SK-N-SH (cell line): Measurements from ENCODE around the gene POLR3C. TPM values are rescaled to one million over a fixed set of nuclear protein-coding genes. Genes with fewer than 3 reads are reported as not detected.

ENCODE experiments used
- CTCF ChIA-PET: fragments of 300-600, 350-600 bp; formaldehyde crosslinking; extraction: SDS; loops from one replicate; lab custom pipeline; 2021; lab: Yijun Ruan, JAX
- POLR2A ChIA-PET: fragments of 350-600 bp; sonication (Branson Sonifier 250); formaldehyde crosslinking; extraction: SDS; loops from one replicate; lab custom pipeline; 2020; ENCODE audit warnings: antibody characterized with exemption, inconsistent platforms; lab: Yijun Ruan, JAX
- DNase-seq: peaks from one replicate; pipeline ENCODE4 v3.0.0; 2012
- H2AFZ ChIP-seq: fragments of 200-600 bp; sonication (generic); 2 replicates; pipeline ENCODE4 v1.8.1; 2016; ENCODE audit warnings: antibody characterized with exemption, mild to moderate bottlenecking, low read depth
- H3F3A ChIP-seq: fragments of 200-600 bp; sonication (generic); replicated peaks from 2 replicates; pipeline ENCODE3; 2016; ENCODE audit warnings: antibody characterized with exemption, mild to moderate bottlenecking; ENCODE audit not compliant: insufficient read depth
- H3K27ac ChIP-seq, 2 experiments: fragments of 200-500 bp in 1 of 2; fragments of 200-600 bp in 1 of 2; sonication (Bioruptor generic) in 1 of 2; sonication (generic), shearing (Covaris generic) in 1 of 2; 2 replicates each; pipeline versions ENCODE4 v1.5.1 to v1.6.1; 2014 to 2016; ENCODE audit warnings: low read depth in 2 of 2, inconsistent platforms in 1 of 2, low read length in 1 of 2, mild to moderate bottlenecking in 1 of 2, mixed read lengths in 1 of 2
- H3K27me3 ChIP-seq: fragments of 200-600 bp; sonication (generic), shearing (Covaris generic); 2 replicates; pipeline ENCODE4 v1.6.1; 2016; ENCODE audit warnings: mixed run types; ENCODE audit not compliant: insufficient read depth
- H3K36me3 ChIP-seq, 2 experiments: fragments of 200-500 bp in 1 of 2; fragments of 200-600 bp in 1 of 2; sonication (Bioruptor generic) in 1 of 2; sonication (generic) in 1 of 2; replicated peaks in 1 of 2; 2 replicates each; pipeline versions ENCODE3 to v1.5.1; 2014 to 2016; ENCODE audit warnings: low read length in 1 of 2, mild to moderate bottlenecking in 1 of 2; ENCODE audit not compliant: insufficient read depth in 2 of 2, control insufficient read depth in 1 of 2
- H3K4me1 ChIP-seq, 2 experiments: fragments of 200-500 bp in 1 of 2; fragments of 200-600 bp in 1 of 2; sonication (Bioruptor generic) in 1 of 2; sonication (generic), shearing (Covaris generic) in 1 of 2; 2 replicates each; pipeline versions ENCODE4 v1.5.1 to v1.6.1; 2014 to 2016; ENCODE audit warnings: low read depth in 1 of 2, low read length in 1 of 2, mixed run types in 1 of 2; ENCODE audit not compliant: insufficient read depth in 2 of 2, control insufficient read depth in 1 of 2
- H3K4me2 ChIP-seq: fragments of 200-600 bp; sonication (generic), shearing (Covaris generic); 2 replicates; pipeline ENCODE4 v1.6.1; 2017; ENCODE audit warnings: mixed run types
- H3K4me3 ChIP-seq, 2 experiments: fragments of 200-500 bp in 1 of 2; fragments of 200-600 bp in 1 of 2; sonication (Bioruptor generic) in 1 of 2; sonication (generic), shearing (Covaris generic) in 1 of 2; 2 replicates each; pipeline versions ENCODE4 v1.5.1 to v1.8.1; 2014 to 2016; ENCODE audit warnings: low read depth in 2 of 2, inconsistent platforms in 1 of 2, low read length in 1 of 2, mild to moderate bottlenecking in 1 of 2, mixed read lengths in 1 of 2, moderate library complexity in 1 of 2
- H3K79me2 ChIP-seq: fragments of 200-600 bp; sonication (generic); 2 replicates; pipeline ENCODE4 v1.8.1; 2017; ENCODE audit warnings: mild to moderate bottlenecking; ENCODE audit not compliant: insufficient read depth
- H3K9ac ChIP-seq: fragments of 200-600 bp; sonication (generic); 2 replicates; pipeline ENCODE4 v1.6.1; 2017; ENCODE audit warnings: mixed run types
- H3K9me2 ChIP-seq: fragments of 200-600 bp; sonication (generic); 2 replicates; pipeline ENCODE4 v1.6.1; 2017; ENCODE audit warnings: mixed run types
- H3K9me3 ChIP-seq: fragments of 200-600 bp; sonication (generic); 2 replicates; pipeline ENCODE4 v1.6.1; 2017; ENCODE audit warnings: mixed run types, mild to moderate bottlenecking, moderate library complexity
- H4K20me1 ChIP-seq: fragments of 200-600 bp; sonication (generic); 2 replicates; pipeline ENCODE4 v1.6.1; 2017; ENCODE audit warnings: mild to moderate bottlenecking, mixed run types; ENCODE audit not compliant: insufficient read depth
- CHD2 ChIP-seq: fragments of 150-350 bp; IDR thresholded peaks from 2 replicates; pipeline ENCODE4 v1.6.1; 2018; ENCODE audit warnings: low read length; ENCODE audit not compliant: partially characterized antibody
- ELF1 ChIP-seq: IDR thresholded peaks from 2 replicates; pipeline ENCODE4 v1.4.0; 2012
- EP300 ChIP-seq, 2 experiments: IDR thresholded peaks; 2 replicates each; pipeline versions ENCODE4 v1.4.0 to v1.6.1; 2012; ENCODE audit warnings: borderline replicate concordance in 1 of 2, low read depth in 1 of 2, low read length in 1 of 2
- FOSL2 ChIP-seq: IDR thresholded peaks from 2 replicates; pipeline ENCODE4 v1.4.0; 2012; ENCODE audit warnings: low read depth, mild to moderate bottlenecking, moderate library complexity, borderline replicate concordance
- GABPA ChIP-seq: IDR thresholded peaks from 2 replicates; pipeline ENCODE4 v1.4.0; 2012; ENCODE audit warnings: low read depth, mild to moderate bottlenecking
- GATA2 ChIP-seq: sonication (generic); formaldehyde crosslinking; IDR thresholded peaks from 2 replicates; pipeline ENCODE4 v1.5.0; 2020; ENCODE audit warnings: mild to moderate bottlenecking, missing genetic modification reagents
- IRF3 ChIP-seq: fragments of 150-350 bp; IDR thresholded peaks from 2 replicates; pipeline ENCODE4 v1.6.1; 2016; ENCODE audit warnings: mild to moderate bottlenecking, low read depth, low read length
- NFIC ChIP-seq: IDR thresholded peaks from 2 replicates; pipeline ENCODE4 v1.4.0; 2012; ENCODE audit warnings: borderline replicate concordance
- NRF1 ChIP-seq: IDR thresholded peaks from 2 replicates; pipeline ENCODE4 v1.6.1; 2012; ENCODE audit warnings: low read depth, mild to moderate bottlenecking, low read length
- POLR2AphosphoS5 ChIP-seq: IDR thresholded peaks from 2 replicates; pipeline ENCODE4 v1.6.1; 2012; ENCODE audit warnings: low read depth, low read length
- REST ChIP-seq: IDR thresholded peaks from 2 replicates; pipeline ENCODE4 v1.6.1; 2012; ENCODE audit warnings: mild to moderate bottlenecking, low read depth, low read length, moderate library complexity
- TCF12 ChIP-seq: IDR thresholded peaks from 2 replicates; pipeline ENCODE4 v1.4.0; 2012
- USF1 ChIP-seq: IDR thresholded peaks from 2 replicates; pipeline ENCODE4 v1.4.0; 2012; ENCODE audit warnings: low read depth, borderline replicate concordance
- USF2 ChIP-seq: fragments of 150-350 bp; IDR thresholded peaks from 2 replicates; pipeline ENCODE4 v1.6.1; 2017; ENCODE audit warnings: antibody characterized with exemption, low read length, low read depth, borderline replicate concordance
- WGBS: methylation state at CpG from one replicate; pipeline ENCODE4 v1.1.6; 2017; ENCODE audit warnings: low lambda C conversion rate; 5-methylcytosine and 5-hydroxymethylcytosine counted together
- polyA plus RNA-seq, 3 experiments: library from polyadenylated mRNA; depleted of rRNA; stranded (reverse); fragments of >200 nt; gene quantifications; 2 replicates each; pipeline ENCODE4 v1.2.3, GENCODE V29; 2012
- TF ChIP-seq, protein P1 (sequence below): IDR thresholded peaks from 2 replicates; pipeline ENCODE4; 2012
- TF ChIP-seq, protein P2 (sequence below): fragments of 200-600 bp; sonication (generic); IDR thresholded peaks from 2 replicates; pipeline ENCODE4 v1.6.1; 2017; ENCODE audit warnings: antibody characterized with exemption, mild to moderate bottlenecking, moderate library complexity
- TF ChIP-seq, protein P3 (sequence below): IDR thresholded peaks from 2 replicates; pipeline ENCODE4 v1.4.0; 2012; ENCODE audit warnings: low read depth
- TF ChIP-seq, protein P4 (sequence below): IDR thresholded peaks from 2 replicates; pipeline ENCODE4 v1.4.0; 2012; ENCODE audit warnings: low read depth, borderline replicate concordance

POLR3C gene
- polyA plus RNA-seq, 1 of the 3 experiments (the other 2 are of a cell fraction), result 34.1 TPM

DNA sequence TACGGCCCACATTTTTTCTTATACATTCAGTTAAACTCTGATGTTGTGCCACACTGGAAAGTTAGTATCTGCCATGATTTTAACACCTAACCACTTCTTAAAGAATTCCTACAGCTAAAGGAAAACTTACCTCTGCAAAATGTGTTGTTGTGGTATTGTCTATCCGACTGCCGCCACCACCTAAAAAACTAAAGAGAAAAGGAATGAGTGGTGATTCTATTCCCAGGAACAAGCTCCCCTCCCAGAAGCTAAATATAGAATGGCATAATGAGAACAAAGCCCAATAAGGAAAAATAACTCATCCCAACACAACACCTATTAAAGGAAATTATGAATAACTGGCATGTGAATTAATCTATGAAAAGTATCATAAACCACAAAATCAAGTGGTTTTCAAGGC lies 39.6 kb upstream of the POLR3C start:
- 93% methylated on average over 3 of the region's 3 CpGs for WGBS
- Histone ChIP-seq H3F3A (peaks cover 18% of the 10 kb centered on the region), H4K20me1 (no peaks in the 10 kb centered on the region), H2AFZ (no peak overlapping the region), H3K36me3 (peaks cover 6 to 13% of the 10 kb centered on the region in 2 experiments), H3K79me2 (peaks cover 6% of the 10 kb centered on the region; the same call in 1 of the 2 replicates), H3K9me3 (no peaks in the 10 kb centered on the region), H3K27me3 (no peaks in the 10 kb centered on the region), H3K27ac (no peak overlapping the region), H3K4me3 (no peak overlapping the region), H3K9ac (no peak overlapping the region), H3K4me1 (peaks cover 0 to 13% of the 10 kb centered on the region in 2 experiments; a peak in 1 of 4 replicates), H3K9me2 (no peaks in the 10 kb centered on the region), H3K4me2 (no peak overlapping the region)
- no peak for DNase-seq
- CTCF ChIA-PET, result no interaction called here
- TF ChIP-seq GABPA, result no peak
- TF ChIP-seq USF1, result no peak
- TF ChIP-seq, protein P1, sequence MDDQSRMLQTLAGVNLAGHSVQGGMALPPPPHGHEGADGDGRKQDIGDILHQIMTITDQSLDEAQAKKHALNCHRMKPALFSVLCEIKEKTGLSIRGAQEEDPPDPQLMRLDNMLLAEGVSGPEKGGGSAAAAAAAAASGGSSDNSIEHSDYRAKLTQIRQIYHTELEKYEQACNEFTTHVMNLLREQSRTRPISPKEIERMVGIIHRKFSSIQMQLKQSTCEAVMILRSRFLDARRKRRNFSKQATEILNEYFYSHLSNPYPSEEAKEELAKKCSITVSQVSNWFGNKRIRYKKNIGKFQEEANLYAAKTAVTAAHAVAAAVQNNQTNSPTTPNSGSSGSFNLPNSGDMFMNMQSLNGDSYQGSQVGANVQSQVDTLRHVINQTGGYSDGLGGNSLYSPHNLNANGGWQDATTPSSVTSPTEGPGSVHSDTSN, result no peak
- no peak for TF ChIP-seq ELF1
- no peak for TF ChIP-seq TCF12
- TF ChIP-seq FOSL2, result no peak
- no peak for TF ChIP-seq IRF3
- TF ChIP-seq NRF1, result no peak
- no peak for TF ChIP-seq GATA2
- TF ChIP-seq NFIC, result no peak
- TF ChIP-seq, protein P2, sequence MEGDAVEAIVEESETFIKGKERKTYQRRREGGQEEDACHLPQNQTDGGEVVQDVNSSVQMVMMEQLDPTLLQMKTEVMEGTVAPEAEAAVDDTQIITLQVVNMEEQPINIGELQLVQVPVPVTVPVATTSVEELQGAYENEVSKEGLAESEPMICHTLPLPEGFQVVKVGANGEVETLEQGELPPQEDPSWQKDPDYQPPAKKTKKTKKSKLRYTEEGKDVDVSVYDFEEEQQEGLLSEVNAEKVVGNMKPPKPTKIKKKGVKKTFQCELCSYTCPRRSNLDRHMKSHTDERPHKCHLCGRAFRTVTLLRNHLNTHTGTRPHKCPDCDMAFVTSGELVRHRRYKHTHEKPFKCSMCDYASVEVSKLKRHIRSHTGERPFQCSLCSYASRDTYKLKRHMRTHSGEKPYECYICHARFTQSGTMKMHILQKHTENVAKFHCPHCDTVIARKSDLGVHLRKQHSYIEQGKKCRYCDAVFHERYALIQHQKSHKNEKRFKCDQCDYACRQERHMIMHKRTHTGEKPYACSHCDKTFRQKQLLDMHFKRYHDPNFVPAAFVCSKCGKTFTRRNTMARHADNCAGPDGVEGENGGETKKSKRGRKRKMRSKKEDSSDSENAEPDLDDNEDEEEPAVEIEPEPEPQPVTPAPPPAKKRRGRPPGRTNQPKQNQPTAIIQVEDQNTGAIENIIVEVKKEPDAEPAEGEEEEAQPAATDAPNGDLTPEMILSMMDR, result no peak
- TF ChIP-seq, protein P3, sequence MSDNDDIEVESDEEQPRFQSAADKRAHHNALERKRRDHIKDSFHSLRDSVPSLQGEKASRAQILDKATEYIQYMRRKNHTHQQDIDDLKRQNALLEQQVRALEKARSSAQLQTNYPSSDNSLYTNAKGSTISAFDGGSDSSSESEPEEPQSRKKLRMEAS, result no peak
- TF ChIP-seq, protein P4, sequence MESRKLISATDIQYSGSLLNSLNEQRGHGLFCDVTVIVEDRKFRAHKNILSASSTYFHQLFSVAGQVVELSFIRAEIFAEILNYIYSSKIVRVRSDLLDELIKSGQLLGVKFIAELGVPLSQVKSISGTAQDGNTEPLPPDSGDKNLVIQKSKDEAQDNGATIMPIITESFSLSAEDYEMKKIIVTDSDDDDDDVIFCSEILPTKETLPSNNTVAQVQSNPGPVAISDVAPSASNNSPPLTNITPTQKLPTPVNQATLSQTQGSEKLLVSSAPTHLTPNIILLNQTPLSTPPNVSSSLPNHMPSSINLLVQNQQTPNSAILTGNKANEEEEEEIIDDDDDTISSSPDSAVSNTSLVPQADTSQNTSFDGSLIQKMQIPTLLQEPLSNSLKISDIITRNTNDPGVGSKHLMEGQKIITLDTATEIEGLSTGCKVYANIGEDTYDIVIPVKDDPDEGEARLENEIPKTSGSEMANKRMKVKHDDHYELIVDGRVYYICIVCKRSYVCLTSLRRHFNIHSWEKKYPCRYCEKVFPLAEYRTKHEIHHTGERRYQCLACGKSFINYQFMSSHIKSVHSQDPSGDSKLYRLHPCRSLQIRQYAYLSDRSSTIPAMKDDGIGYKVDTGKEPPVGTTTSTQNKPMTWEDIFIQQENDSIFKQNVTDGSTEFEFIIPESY, result no peak
- TF ChIP-seq POLR2AphosphoS5, result no peak
- TF ChIP-seq REST, result no peak
- TF ChIP-seq CHD2, result no peak
- TF ChIP-seq EP300 (IDR thresholded peaks at IDR 0.05; ENCODE audit: borderline replicate concordance in 1 of 2, low read depth in 1 of 2, low read length in 1 of 2), result no peak
- TF ChIP-seq USF2, result no peak
- POLR2A ChIA-PET, result no interaction called here
